HepG2 (cell line): ENCODE results near the gene SHLD1. TPM values are rescaled to one million over a fixed set of nuclear protein-coding genes. Genes with fewer than 3 reads are reported as not detected.

Experiments used
- GABPB1 ChIP-seq: IDR thresholded peaks from 2 replicates; pipeline ENCODE4 v1.6.1; 2016; ENCODE audit warnings: mild to moderate bottlenecking, missing genetic modification reagents, moderate library complexity, missing compliant biosample characterization
- HDAC1 ChIP-seq: sonication (generic); formaldehyde crosslinking; IDR thresholded peaks from 2 replicates; pipeline ENCODE4 v1.5.1; 2020; ENCODE audit warnings: mild to moderate bottlenecking, missing genetic modification reagents
- HIVEP1 ChIP-seq: sonication (generic); formaldehyde crosslinking; IDR thresholded peaks from 2 replicates; pipeline ENCODE4 v1.4.0; 2020; ENCODE audit warnings: mild to moderate bottlenecking, missing genetic modification reagents
- HMGA1 ChIP-seq: sonication (generic); formaldehyde crosslinking; conservative IDR thresholded peaks from 2 replicates; pipeline ENCODE4 v1.4.0; 2020; ENCODE audit warnings: missing genetic modification reagents
- IRF2 ChIP-seq: IDR thresholded peaks from 2 replicates; pipeline ENCODE4 v1.6.1; 2018; ENCODE audit warnings: missing genetic modification reagents, missing compliant biosample characterization
- KDM5B ChIP-seq: sonication (generic); formaldehyde crosslinking; IDR thresholded peaks from 2 replicates; pipeline ENCODE4 v1.4.0; 2020; ENCODE audit warnings: missing genetic modification reagents, mild to moderate bottlenecking, borderline replicate concordance
- NFKB2 ChIP-seq: sonication (generic); formaldehyde crosslinking; IDR thresholded peaks from 2 replicates; pipeline ENCODE4 v1.4.0; 2020; ENCODE audit warnings: missing genetic modification reagents, borderline replicate concordance
- ZMYM4 ChIP-seq: sonication (generic); formaldehyde crosslinking; IDR thresholded peaks from 2 replicates; pipeline ENCODE4 v1.8.1; 2023; ENCODE audit warnings: mild to moderate bottlenecking, missing genetic modification reagents
- ZNF30 ChIP-seq: sonication (generic); formaldehyde crosslinking; IDR thresholded peaks from 2 replicates; pipeline ENCODE4 v1.5.0; 2020; ENCODE audit warnings: mild to moderate bottlenecking, missing genetic modification reagents
- ZNF367 ChIP-seq: sonication (generic); formaldehyde crosslinking; IDR thresholded peaks from 2 replicates; pipeline ENCODE4 v1.4.0; 2020; ENCODE audit warnings: missing genetic modification reagents, borderline replicate concordance
- ZNF446 ChIP-seq: sonication (generic); formaldehyde crosslinking; IDR thresholded peaks from 2 replicates; pipeline ENCODE4 v1.5.0; 2020; ENCODE audit warnings: mild to moderate bottlenecking, missing genetic modification reagents
- ZNF549 ChIP-seq: sonication (generic); formaldehyde crosslinking; IDR thresholded peaks from 2 replicates; pipeline ENCODE4 v1.5.0; 2020; ENCODE audit warnings: missing genetic modification reagents
- ZNF556 ChIP-seq: sonication (generic); formaldehyde crosslinking; IDR thresholded peaks from 2 replicates; pipeline ENCODE4 v1.4.0; 2020; ENCODE audit warnings: mild to moderate bottlenecking, missing genetic modification reagents, borderline replicate concordance
- ZNF614 ChIP-seq: IDR thresholded peaks from 2 replicates; pipeline ENCODE4 v1.6.1; 2018; ENCODE audit warnings: missing biosample characterization, missing genetic modification reagents, inconsistent platforms, borderline replicate concordance
- ZNF747 ChIP-seq: sonication (generic); formaldehyde crosslinking; IDR thresholded peaks from 2 replicates; pipeline ENCODE4 v1.8.1; 2023; ENCODE audit warnings: missing genetic modification reagents, mild to moderate bottlenecking, borderline replicate concordance
- ZNF780A ChIP-seq: sonication (generic); formaldehyde crosslinking; IDR thresholded peaks from 2 replicates; pipeline ENCODE4 v1.8.0; 2022; ENCODE audit warnings: mild to moderate bottlenecking, missing genetic modification reagents, moderate library complexity
- polyA plus RNA-seq, 8 experiments: library from polyadenylated mRNA; depleted of rRNA in 3 of 8; stranded (reverse) in 7 of 8; unstranded in 1 of 8; fragments of >200 nt; fragmentation: Illumina TruSeq in 4 of 8; extraction: Trizol in 4 of 8; gene quantifications; 2 replicates each; pipeline versions ENCODE4 v1.2.1 to v1.2.3, GENCODE V29; 2011 to 2016; ENCODE audit warnings: low read depth in 4 of 8, missing spikeins in 1 of 8, mixed read lengths in 1 of 8; ENCODE audit not compliant: insufficient read depth in 1 of 8
- total RNA-seq, 5 experiments: library from RNA; depleted of rRNA; stranded (reverse); fragments of >200 nt; fragmentation: Illumina TruSeq; extraction: Trizol; gene quantifications; 2 replicates each; pipeline ENCODE4 v1.2.3, GENCODE V29; 2016; ENCODE audit warnings: low read depth in 1 of 5
- TF ChIP-seq, protein P1 (sequence below): sonication (generic); formaldehyde crosslinking; conservative IDR thresholded peaks from 2 replicates; pipeline ENCODE4 v1.4.0; 2020; ENCODE audit warnings: mild to moderate bottlenecking, missing genetic modification reagents, moderate library complexity
- TF ChIP-seq, protein P2 (sequence below): sonication (generic); formaldehyde crosslinking; IDR thresholded peaks from 2 replicates; pipeline ENCODE4 v1.4.0; 2020; ENCODE audit warnings: missing genetic modification reagents, borderline replicate concordance
- TF ChIP-seq, protein P3 (sequence below): sonication (generic); formaldehyde crosslinking; IDR thresholded peaks from 2 replicates; pipeline ENCODE4 v1.5.0; 2020; ENCODE audit warnings: missing genetic modification reagents, mild to moderate bottlenecking, borderline replicate concordance
- TF ChIP-seq, protein P4 (sequence below): sonication (generic); formaldehyde crosslinking; IDR thresholded peaks from 2 replicates; pipeline ENCODE4 v1.8.1; 2023; ENCODE audit warnings: missing genetic modification reagents, mild to moderate bottlenecking, borderline replicate concordance
- TF ChIP-seq, protein P5 (sequence below): sonication (generic); formaldehyde crosslinking; IDR thresholded peaks from 2 replicates; pipeline ENCODE4 v1.8.1; 2023; ENCODE audit warnings: mild to moderate bottlenecking, missing genetic modification reagents
- TF ChIP-seq, protein P6 (sequence below): conservative IDR thresholded peaks from 2 replicates; pipeline ENCODE4 v1.6.1; 2018; ENCODE audit warnings: missing genetic modification reagents

The SHLD1 gene
- total and polyA plus RNA-seq, 2 of the 13 experiments (the other 11 are each of a cell fraction or from before 2014, with no cell fraction given) = 8.9 to 10.0 TPM

DNA sequence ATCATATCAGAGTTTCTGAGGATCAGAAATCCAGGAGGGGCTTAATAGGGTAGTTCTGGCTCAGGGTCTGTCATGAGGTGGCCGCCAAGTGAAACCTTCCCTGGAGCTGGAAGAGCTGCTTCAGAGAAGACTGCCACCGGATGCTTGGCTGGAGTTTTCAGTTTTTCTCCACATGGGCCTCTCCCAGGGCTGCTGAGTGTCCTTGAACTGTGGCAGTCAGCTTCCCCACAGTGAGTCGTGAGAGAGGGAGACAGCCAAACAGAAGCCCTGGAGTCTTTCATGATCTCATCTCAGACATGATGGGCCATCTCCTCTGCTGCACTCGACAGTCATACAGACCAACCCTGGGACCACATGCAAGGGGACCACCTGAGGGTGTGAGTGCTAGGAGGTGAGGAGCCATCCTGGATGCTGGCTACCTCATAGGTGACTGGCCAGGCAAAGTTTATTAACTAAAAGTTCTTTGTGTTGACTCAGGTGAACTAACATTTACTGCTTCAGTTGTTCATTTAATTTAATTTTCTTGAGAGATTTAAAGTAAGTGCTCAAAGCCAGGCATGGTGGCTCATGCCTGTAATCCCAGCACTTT lies 71.5 kb downstream of the SHLD1 start (continued):
- TF ChIP-seq HIVEP1 = no peak
- TF ChIP-seq ZNF614 (CRISPR knock-in tag) = peak; percentile 77; the same call in 1 of the 2 replicates
- peak; percentile 42; the same call in 1 of the 2 replicates for TF ChIP-seq GABPB1 (CRISPR knock-in tag)
- TF ChIP-seq ZNF780A = no peak
- TF ChIP-seq, protein P1, sequence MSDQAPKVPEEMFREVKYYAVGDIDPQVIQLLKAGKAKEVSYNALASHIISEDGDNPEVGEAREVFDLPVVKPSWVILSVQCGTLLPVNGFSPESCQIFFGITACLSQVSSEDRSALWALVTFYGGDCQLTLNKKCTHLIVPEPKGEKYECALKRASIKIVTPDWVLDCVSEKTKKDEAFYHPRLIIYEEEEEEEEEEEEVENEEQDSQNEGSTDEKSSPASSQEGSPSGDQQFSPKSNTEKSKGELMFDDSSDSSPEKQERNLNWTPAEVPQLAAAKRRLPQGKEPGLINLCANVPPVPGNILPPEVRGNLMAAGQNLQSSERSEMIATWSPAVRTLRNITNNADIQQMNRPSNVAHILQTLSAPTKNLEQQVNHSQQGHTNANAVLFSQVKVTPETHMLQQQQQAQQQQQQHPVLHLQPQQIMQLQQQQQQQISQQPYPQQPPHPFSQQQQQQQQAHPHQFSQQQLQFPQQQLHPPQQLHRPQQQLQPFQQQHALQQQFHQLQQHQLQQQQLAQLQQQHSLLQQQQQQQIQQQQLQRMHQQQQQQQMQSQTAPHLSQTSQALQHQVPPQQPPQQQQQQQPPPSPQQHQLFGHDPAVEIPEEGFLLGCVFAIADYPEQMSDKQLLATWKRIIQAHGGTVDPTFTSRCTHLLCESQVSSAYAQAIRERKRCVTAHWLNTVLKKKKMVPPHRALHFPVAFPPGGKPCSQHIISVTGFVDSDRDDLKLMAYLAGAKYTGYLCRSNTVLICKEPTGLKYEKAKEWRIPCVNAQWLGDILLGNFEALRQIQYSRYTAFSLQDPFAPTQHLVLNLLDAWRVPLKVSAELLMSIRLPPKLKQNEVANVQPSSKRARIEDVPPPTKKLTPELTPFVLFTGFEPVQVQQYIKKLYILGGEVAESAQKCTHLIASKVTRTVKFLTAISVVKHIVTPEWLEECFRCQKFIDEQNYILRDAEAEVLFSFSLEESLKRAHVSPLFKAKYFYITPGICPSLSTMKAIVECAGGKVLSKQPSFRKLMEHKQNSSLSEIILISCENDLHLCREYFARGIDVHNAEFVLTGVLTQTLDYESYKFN (CRISPR knock-in tag) = peak; percentile 97
- peak; percentile 93; the same call in 1 of the 2 replicates for TF ChIP-seq ZNF556 (CRISPR knock-in tag)
- TF ChIP-seq, protein P2, sequence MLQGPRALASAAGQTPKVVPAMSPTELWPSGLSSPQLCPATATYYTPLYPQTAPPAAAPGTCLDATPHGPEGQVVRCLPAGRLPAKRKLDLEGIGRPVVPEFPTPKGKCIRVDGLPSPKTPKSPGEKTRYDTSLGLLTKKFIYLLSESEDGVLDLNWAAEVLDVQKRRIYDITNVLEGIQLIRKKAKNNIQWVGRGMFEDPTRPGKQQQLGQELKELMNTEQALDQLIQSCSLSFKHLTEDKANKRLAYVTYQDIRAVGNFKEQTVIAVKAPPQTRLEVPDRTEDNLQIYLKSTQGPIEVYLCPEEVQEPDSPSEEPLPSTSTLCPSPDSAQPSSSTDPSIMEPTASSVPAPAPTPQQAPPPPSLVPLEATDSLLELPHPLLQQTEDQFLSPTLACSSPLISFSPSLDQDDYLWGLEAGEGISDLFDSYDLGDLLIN (CRISPR knock-in tag) = no peak
- peak; percentile 77 for TF ChIP-seq HDAC1 (CRISPR knock-in tag)
- TF ChIP-seq KDM5B (CRISPR knock-in tag) = no peak; the same call in 1 of the 2 replicates
- TF ChIP-seq ZNF446 (CRISPR knock-in tag) = no peak
- peak; percentile 89 for TF ChIP-seq ZMYM4 (CRISPR knock-in tag)
- TF ChIP-seq IRF2 (CRISPR knock-in tag) = peak; percentile 92
- no peak for TF ChIP-seq ZNF549 (CRISPR knock-in tag)
- TF ChIP-seq ZNF747 = peak; percentile 93
- TF ChIP-seq HMGA1 (CRISPR knock-in tag) = no peak
- no peak for TF ChIP-seq ZNF30 (CRISPR knock-in tag)
- TF ChIP-seq, protein P3, sequence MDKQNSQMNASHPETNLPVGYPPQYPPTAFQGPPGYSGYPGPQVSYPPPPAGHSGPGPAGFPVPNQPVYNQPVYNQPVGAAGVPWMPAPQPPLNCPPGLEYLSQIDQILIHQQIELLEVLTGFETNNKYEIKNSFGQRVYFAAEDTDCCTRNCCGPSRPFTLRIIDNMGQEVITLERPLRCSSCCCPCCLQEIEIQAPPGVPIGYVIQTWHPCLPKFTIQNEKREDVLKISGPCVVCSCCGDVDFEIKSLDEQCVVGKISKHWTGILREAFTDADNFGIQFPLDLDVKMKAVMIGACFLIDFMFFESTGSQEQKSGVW = no peak; the same call in 1 of the 2 replicates
- TF ChIP-seq, protein P4, sequence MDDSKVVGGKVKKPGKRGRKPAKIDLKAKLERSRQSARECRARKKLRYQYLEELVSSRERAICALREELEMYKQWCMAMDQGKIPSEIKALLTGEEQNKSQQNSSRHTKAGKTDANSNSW (CRISPR knock-in tag) = no peak
- TF ChIP-seq, protein P5, sequence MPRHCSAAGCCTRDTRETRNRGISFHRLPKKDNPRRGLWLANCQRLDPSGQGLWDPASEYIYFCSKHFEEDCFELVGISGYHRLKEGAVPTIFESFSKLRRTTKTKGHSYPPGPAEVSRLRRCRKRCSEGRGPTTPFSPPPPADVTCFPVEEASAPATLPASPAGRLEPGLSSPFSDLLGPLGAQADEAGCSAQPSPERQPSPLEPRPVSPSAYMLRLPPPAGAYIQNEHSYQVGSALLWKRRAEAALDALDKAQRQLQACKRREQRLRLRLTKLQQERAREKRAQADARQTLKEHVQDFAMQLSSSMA (CRISPR knock-in tag) = peak; percentile 72; the same call in 1 of the 2 replicates
- no peak for TF ChIP-seq NFKB2
- TF ChIP-seq, protein P6, sequence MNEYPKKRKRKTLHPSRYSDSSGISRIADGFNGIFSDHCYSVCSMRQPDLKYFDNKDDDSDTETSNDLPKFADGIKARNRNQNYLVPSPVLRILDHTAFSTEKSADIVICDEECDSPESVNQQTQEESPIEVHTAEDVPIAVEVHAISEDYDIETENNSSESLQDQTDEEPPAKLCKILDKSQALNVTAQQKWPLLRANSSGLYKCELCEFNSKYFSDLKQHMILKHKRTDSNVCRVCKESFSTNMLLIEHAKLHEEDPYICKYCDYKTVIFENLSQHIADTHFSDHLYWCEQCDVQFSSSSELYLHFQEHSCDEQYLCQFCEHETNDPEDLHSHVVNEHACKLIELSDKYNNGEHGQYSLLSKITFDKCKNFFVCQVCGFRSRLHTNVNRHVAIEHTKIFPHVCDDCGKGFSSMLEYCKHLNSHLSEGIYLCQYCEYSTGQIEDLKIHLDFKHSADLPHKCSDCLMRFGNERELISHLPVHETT (CRISPR knock-in tag) = no peak
- no peak for TF ChIP-seq ZNF367 (CRISPR knock-in tag)
